GM06990 (cell line): ENCODE data around the gene HMCN1.

Source experiments
- DNase-seq: peaks from one replicate; pipeline ENCODE4 v3.0.0-alpha.2; 2011; ENCODE audit not compliant: insufficient read length; ENCODE audit errors: extremely low read depth
- H3K27me3 ChIP-seq: replicated peaks from 2 replicates; pipeline ENCODE4 v1.6.0; 2011; ENCODE audit warnings: low read length; ENCODE audit not compliant: control insufficient read depth, insufficient read depth
- H3K36me3 ChIP-seq: 2 replicates; pipeline ENCODE4 v1.5.1; 2011; ENCODE audit warnings: low read length; ENCODE audit not compliant: control insufficient read depth, insufficient read depth
- H3K4me3 ChIP-seq: replicated peaks from 2 replicates; pipeline ENCODE4 v1.5.1; 2011; ENCODE audit warnings: low read depth, mild to moderate bottlenecking, control low read depth, low read length
- CTCF ChIP-seq: IDR thresholded peaks from 2 replicates; pipeline ENCODE4 v1.5.1; 2011; ENCODE audit warnings: low read length, control low read depth, mild to moderate bottlenecking, inconsistent platforms; ENCODE audit not compliant: insufficient read depth, poor library complexity, severe bottlenecking

Gene HMCN1

GRCh38 chr1:186059752-186060151 lies 325.6 kb downstream of the HMCN1 start:
- Histone ChIP-seq H3K27me3 (no peaks in the 10 kb centered on the region), H3K36me3 (no peaks in the 10 kb centered on the region), H3K4me3 (no peak overlapping the region)
- TF ChIP-seq CTCF = no peak
- no peak for DNase-seq

GRCh38 chr1:186060226-186060625 lies 326.0 kb downstream of the HMCN1 start:
- Histone ChIP-seq H3K4me3 (no peak overlapping the region), H3K27me3 (no peaks in the 10 kb centered on the region), H3K36me3 (no peaks in the 10 kb centered on the region)
- no peak for DNase-seq
- TF ChIP-seq CTCF = no peak

GRCh38 chr1:186063091-186063657 lies 329.0 kb downstream of the HMCN1 start:
- Histone ChIP-seq H3K4me3 (no peak overlapping the region), H3K36me3 (no peaks in the 10 kb centered on the region), H3K27me3 (no peaks in the 10 kb centered on the region; the same call in 1 of the 2 replicates)
- TF ChIP-seq CTCF = no peak
- no peak for DNase-seq

- no peak for DNase-seq
- TF ChIP-seq CTCF = no peak
- H3K27me3 ChIP-seq = no peaks in the 10 kb centered on the region; the same call in 1 of the 2 replicates
- H3K36me3 ChIP-seq = no peaks in the 10 kb centered on the region
- no peak overlapping the region for H3K4me3 ChIP-seq
These were observed 332.2 kb downstream of the HMCN1 start for GRCh38 chr1:186066411-186066810.

- no peak for TF ChIP-seq CTCF
- no peaks in the 10 kb centered on the region for H3K27me3 ChIP-seq
- H3K36me3 ChIP-seq = no peaks in the 10 kb centered on the region
- no peak for DNase-seq
- H3K4me3 ChIP-seq = no peak overlapping the region
These were observed 339.5 kb downstream of the HMCN1 start for GRCh38 chr1:186073697-186074096.

- Histone ChIP-seq H3K27me3 (no peaks in the 10 kb centered on the region), H3K36me3 (no peaks in the 10 kb centered on the region), H3K4me3 (no peak overlapping the region)
- DNase-seq = no peak
- TF ChIP-seq CTCF = no peak
These were observed 341.8 kb downstream of the HMCN1 start for GRCh38 chr1:186076006-186076405.
